Gastrocnemius medialis (tissue), 4 donors: ENCODE results near the gene RBM10. TPM values are rescaled to one million over a fixed set of nuclear protein-coding genes. Genes with fewer than 3 reads are reported as not detected.

Experiments used
- ATAC-seq, 2 donors: fragments of 150-250 bp; one replicate each; pipeline ENCODE4 v1.9.1; 2016
- DNase-seq, 2 donors: peaks; one replicate each; pipeline ENCODE4 v3.0.0-alpha.2; 2019
- H3K27ac ChIP-seq, 4 donors: fragments of 200-600 bp; sonication (generic); 1 replicate in 1 of 4; 2 replicates in 3 of 4; pipeline ENCODE4 v1.5.1; 2016 to 2018; ENCODE audit warnings: mild to moderate bottlenecking in 2 of 4, moderate library complexity in 1 of 4
- H3K27me3 ChIP-seq, 3 donors: fragments of 200-600 bp; sonication (generic) in 2 of 3; 1 replicate in 1 of 3; 2 replicates in 2 of 3; pipeline versions ENCODE4 v1.5.1 to v1.6.0; 2016 to 2019; ENCODE audit warnings: mild to moderate bottlenecking in 1 of 3, moderate library complexity in 1 of 3
- H3K36me3 ChIP-seq, 2 donors: fragments of 200-600 bp; sonication (generic) in 1 of 2; one replicate each; pipeline ENCODE4 v1.5.1; 2017 to 2018
- H3K4me1 ChIP-seq, 2 donors: fragments of 200-600 bp; sonication (generic) in 1 of 2; one replicate each; pipeline ENCODE4 v1.5.1; 2016 to 2017; ENCODE audit warnings: mild to moderate bottlenecking in 2 of 2
- H3K4me3 ChIP-seq, 4 donors: fragments of 200-600 bp; sonication (generic) in 3 of 4; 1 replicate in 1 of 4; 2 replicates in 3 of 4; pipeline ENCODE4 v1.5.1; 2016 to 2019; ENCODE audit warnings: mild to moderate bottlenecking in 2 of 4
- H3K9me3 ChIP-seq, 3 donors: fragments of 200-600 bp; sonication (generic) in 2 of 3; 1 replicate in 1 of 3; 2 replicates in 2 of 3; pipeline ENCODE4 v1.5.1; 2016 to 2019
- POLR2A ChIP-seq, 2 donors: fragments of 450-650 bp; IDR thresholded peaks; one replicate each; pipeline ENCODE4 v1.6.1; 2017; ENCODE audit warnings: antibody characterized with exemption in 2 of 2, mild to moderate bottlenecking in 2 of 2, moderate library complexity in 2 of 2
- in situ Hi-C, 4 donors: fragments of 200-750 bp; cut with MboI; loops; one replicate each; pipeline versions ENCODE4 v1.15.0 to v1.8.0; 2017; ENCODE audit warnings: low sequenced_read_pairs in 4 of 4
- intact Hi-C: fragments of 100-400 bp; cut with DNase I; formaldehyde crosslinking; loops from one replicate; pipeline ENCODE4 v1.15.1; 2023; ENCODE audit warnings: low total_unique reads
- total RNA-seq, 4 donors: library from RNA; depleted of rRNA; stranded (reverse); fragments of >200 nt; gene quantifications; one replicate each; pipeline versions ENCODE4 v1.1.0 to v1.2.3, GENCODE V29; 2016
- TF ChIP-seq, protein P1 (sequence below), 5 experiments: fragments of 450-650 bp in 3 of 5; fragments of 200-600 bp in 2 of 5; sonication (generic) in 2 of 5; IDR thresholded peaks in 4 of 5; conservative IDR thresholded peaks in 1 of 5; 1 replicate in 4 of 5; 2 replicates in 1 of 5; pipeline ENCODE4 v1.5.1; 2016 to 2019; ENCODE audit warnings: antibody characterized with exemption in 5 of 5, mild to moderate bottlenecking in 3 of 5, moderate library complexity in 3 of 5

RBM10 gene
- total RNA-seq, 4 donors from 2014 or later: 18.7 to 49.3 (median 23.5) TPM

DNA sequence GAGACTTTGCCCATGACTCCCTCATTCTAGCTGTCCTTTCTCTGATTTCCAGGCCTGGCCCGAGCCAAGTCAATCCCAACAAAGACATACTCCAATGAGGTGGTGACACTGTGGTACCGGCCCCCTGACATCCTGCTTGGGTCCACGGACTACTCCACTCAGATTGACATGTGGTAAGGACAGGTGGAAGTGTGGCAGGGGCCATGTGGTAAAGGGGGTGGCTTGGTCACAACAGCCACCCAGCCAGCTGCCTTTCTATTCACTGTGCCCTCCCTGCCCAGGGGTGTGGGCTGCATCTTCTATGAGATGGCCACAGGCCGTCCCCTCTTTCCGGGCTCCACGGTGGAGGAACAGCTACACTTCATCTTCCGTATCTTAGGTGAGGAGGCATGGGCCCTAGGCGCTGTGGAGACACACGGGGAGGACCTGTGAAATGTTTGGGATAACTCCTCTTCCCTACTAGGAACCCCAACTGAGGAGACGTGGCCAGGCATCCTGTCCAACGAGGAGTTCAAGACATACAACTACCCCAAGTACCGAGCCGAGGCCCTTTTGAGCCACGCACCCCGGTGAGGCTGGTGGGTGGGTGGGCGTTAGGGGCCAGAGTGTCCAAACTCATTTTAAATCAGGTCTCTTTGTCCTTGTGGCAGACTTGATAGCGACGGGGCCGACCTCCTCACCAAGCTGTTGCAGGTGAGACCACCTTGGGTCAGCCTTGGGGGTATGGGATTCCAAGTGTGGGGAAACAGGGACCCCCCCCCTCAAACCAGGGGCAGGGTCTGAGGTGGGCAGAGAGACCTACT is 81.7 kb downstream of the RBM10 start:
- no peak overlapping the region for H3K27ac ChIP-seq
- H3K4me1 ChIP-seq: no peaks in the 10 kb centered on the region
- in situ Hi-C loops: no loop called here
- DNase-seq: no peak
- intact Hi-C loops: no loop called here
- H3K4me3 ChIP-seq: no peak overlapping the region
- no peaks in the 10 kb centered on the region for H3K9me3 ChIP-seq
- H3K27me3 ChIP-seq: no peaks in the 10 kb centered on the region
- TF ChIP-seq, protein P1, sequence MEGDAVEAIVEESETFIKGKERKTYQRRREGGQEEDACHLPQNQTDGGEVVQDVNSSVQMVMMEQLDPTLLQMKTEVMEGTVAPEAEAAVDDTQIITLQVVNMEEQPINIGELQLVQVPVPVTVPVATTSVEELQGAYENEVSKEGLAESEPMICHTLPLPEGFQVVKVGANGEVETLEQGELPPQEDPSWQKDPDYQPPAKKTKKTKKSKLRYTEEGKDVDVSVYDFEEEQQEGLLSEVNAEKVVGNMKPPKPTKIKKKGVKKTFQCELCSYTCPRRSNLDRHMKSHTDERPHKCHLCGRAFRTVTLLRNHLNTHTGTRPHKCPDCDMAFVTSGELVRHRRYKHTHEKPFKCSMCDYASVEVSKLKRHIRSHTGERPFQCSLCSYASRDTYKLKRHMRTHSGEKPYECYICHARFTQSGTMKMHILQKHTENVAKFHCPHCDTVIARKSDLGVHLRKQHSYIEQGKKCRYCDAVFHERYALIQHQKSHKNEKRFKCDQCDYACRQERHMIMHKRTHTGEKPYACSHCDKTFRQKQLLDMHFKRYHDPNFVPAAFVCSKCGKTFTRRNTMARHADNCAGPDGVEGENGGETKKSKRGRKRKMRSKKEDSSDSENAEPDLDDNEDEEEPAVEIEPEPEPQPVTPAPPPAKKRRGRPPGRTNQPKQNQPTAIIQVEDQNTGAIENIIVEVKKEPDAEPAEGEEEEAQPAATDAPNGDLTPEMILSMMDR (IDR thresholded peaks at IDR 0.05 in 4 of 5, conservative IDR thresholded peaks at IDR 0.05 in 1 of 5): no peak
- TF ChIP-seq POLR2A (IDR thresholded peaks at IDR 0.05): no peak
- ATAC-seq: no peak
- peaks cover 0 to 63% of the 10 kb centered on the region in 2 donors for H3K36me3 ChIP-seq

- peaks cover 0 to 63% of the 10 kb centered on the region in 2 donors for H3K36me3 ChIP-seq
- no peaks in the 10 kb centered on the region for H3K4me1 ChIP-seq
- DNase-seq (no peak), ATAC-seq (no peak)
- intact Hi-C loops: no loop called here
- in situ Hi-C loops: no loop called here
- no peak overlapping the region for H3K27ac ChIP-seq
- TF ChIP-seq, protein P1 (IDR thresholded peaks at IDR 0.05 in 4 of 5, conservative IDR thresholded peaks at IDR 0.05 in 1 of 5): no peak
- no peak for TF ChIP-seq POLR2A (IDR thresholded peaks at IDR 0.05)
- H3K9me3 ChIP-seq: no peaks in the 10 kb centered on the region
- H3K27me3 ChIP-seq: no peaks in the 10 kb centered on the region
- no peak overlapping the region for H3K4me3 ChIP-seq
Measured at GRCh38 chrX:47227334-47227583, 82.2 kb downstream of the RBM10 start.

DNA sequence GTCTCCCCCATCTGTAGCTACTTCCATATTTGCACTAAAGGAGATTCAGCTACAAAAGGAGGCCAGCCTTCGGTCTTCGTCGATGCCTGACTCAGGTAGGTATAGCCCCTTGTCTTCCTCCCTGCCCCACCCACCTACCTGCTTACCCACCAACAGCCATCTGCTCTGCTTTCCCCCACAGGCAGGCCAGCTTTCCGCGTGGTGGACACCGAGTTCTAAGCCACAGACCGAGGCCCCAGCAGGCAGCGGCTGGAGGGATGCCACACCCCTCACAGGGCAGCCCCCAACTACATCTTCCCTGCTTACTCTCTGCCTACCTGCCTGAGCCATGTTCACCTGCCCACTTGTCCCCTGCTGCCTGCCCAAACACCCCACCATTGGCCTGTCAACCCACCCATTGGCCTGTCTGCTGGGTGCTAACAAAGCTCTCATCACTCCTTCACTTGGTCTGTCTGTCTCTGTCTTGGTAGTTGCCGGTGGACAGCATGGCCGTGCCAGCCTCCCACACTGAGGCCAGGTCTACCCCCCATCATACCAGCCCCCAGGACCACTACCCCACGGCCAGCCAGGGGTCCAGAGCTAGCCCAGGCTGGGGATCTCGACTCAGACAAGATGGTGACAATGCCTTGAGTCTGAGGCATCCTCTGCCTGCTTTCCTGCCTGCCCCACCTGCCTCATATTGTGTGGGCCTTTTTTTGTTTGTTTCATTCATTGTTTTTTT is 83.7 kb downstream of the RBM10 start:
- Histone ChIP-seq H3K4me1 (no peaks in the 10 kb centered on the region), H3K4me3 (no peak overlapping the region), H3K27ac (no peak overlapping the region), H3K27me3 (no peaks in the 10 kb centered on the region), H3K36me3 (peaks cover 0 to 59% of the 10 kb centered on the region in 2 donors), H3K9me3 (no peaks in the 10 kb centered on the region)
- ATAC-seq (no peak), DNase-seq (no peak)
- in situ Hi-C loops (no loop called here), intact Hi-C loops (no loop called here)
- TF ChIP-seq POLR2A (IDR thresholded peaks at IDR 0.05): no peak
- TF ChIP-seq, protein P1 (IDR thresholded peaks at IDR 0.05 in 4 of 5, conservative IDR thresholded peaks at IDR 0.05 in 1 of 5): no peak

- intact Hi-C loops (no loop called here), in situ Hi-C loops (no loop called here)
- no peaks in the 10 kb centered on the region for H3K9me3 ChIP-seq
- no peaks in the 10 kb centered on the region for H3K27me3 ChIP-seq
- peaks cover 0 to 2% of the 10 kb centered on the region in 2 donors for H3K4me1 ChIP-seq
- ATAC-seq: no peak
- H3K4me3 ChIP-seq: no peak overlapping the region
- H3K27ac ChIP-seq: no peak overlapping the region
- DNase-seq: no peak
- TF ChIP-seq, protein P1 (IDR thresholded peaks at IDR 0.05 in 4 of 5, conservative IDR thresholded peaks at IDR 0.05 in 1 of 5): no peak
- no peak for TF ChIP-seq POLR2A (IDR thresholded peaks at IDR 0.05)
- H3K36me3 ChIP-seq: peaks cover 0 to 52% of the 10 kb centered on the region in 2 donors
Measured at GRCh38 chrX:47229427-47229826, 84.4 kb downstream of the RBM10 start.
